LNCaP clone FGC (cell line): ENCODE measurements around the gene LRRK2.

Experiments used
- DNase-seq: peaks from one replicate; pipeline ENCODE4 v3.0.0-alpha.2; 2011; ENCODE audit warnings: low read depth
- H3K4me3 ChIP-seq: 2 replicates; pipeline ENCODE4 v1.5.1; 2011; ENCODE audit warnings: mild to moderate bottlenecking, low read depth, low read length, control low read depth
- CTCF ChIP-seq: IDR thresholded peaks from 2 replicates; pipeline ENCODE4 v1.5.1; 2012; ENCODE audit warnings: mild to moderate bottlenecking; ENCODE audit not compliant: control insufficient read depth, insufficient read depth; ENCODE audit errors: extremely low read depth

Gene LRRK2

GRCh38 chr12:40327535-40327934, 102.7 kb downstream of the LRRK2 start:
- TF ChIP-seq CTCF: no peak
- DNase-seq: no peak
- H3K4me3 ChIP-seq: no peak overlapping the region

GRCh38 chr12:40330180-40330579, 105.4 kb downstream of the LRRK2 start:
- H3K4me3 ChIP-seq: no peak overlapping the region
- TF ChIP-seq CTCF: no peak
- no peak for DNase-seq

- DNase-seq: no peak
- no peak for TF ChIP-seq CTCF
Observed at GRCh38 chr12:40331886-40332285, 107.1 kb downstream of the LRRK2 start.

GRCh38 chr12:40335991-40336390, 111.2 kb downstream of the LRRK2 start:
- no peak for DNase-seq
- no peak for TF ChIP-seq CTCF
- no peak overlapping the region for H3K4me3 ChIP-seq

More at GRCh38 chr12:40331886-40332285, 107.1 kb downstream of the LRRK2 start:
- H3K4me3 ChIP-seq: no peak overlapping the region

GRCh38 chr12:40336573-40337199, 111.9 kb downstream of the LRRK2 start:
- no peak overlapping the region for H3K4me3 ChIP-seq
- DNase-seq: no peak
- TF ChIP-seq CTCF: peak; percentile 41

GRCh38 chr12:40338071-40338470, 113.3 kb downstream of the LRRK2 start:
- DNase-seq: no peak
- TF ChIP-seq CTCF: no peak
- no peak overlapping the region for H3K4me3 ChIP-seq

- no peak overlapping the region for H3K4me3 ChIP-seq
- TF ChIP-seq CTCF: no peak
- no peak for DNase-seq
Observed at GRCh38 chr12:40338621-40339020, 113.8 kb downstream of the LRRK2 start.
